Mucosa of rectum (tissue), 2 donors: Measurements from ENCODE around the gene INPP5D.

Experiments
- H3K27ac ChIP-seq, 2 donors: one replicate each; pipeline ENCODE4 v1.7.0; 2013; ENCODE audit warnings: inconsistent platforms in 2 of 2, low read depth in 2 of 2, low read length in 2 of 2
- H3K27me3 ChIP-seq, 2 donors: one replicate each; pipeline ENCODE4 v1.7.0; 2013; ENCODE audit warnings: low read length in 2 of 2; ENCODE audit not compliant: control insufficient read depth in 2 of 2, insufficient read depth in 2 of 2
- H3K36me3 ChIP-seq, 2 donors: one replicate each; pipeline ENCODE4 v1.7.0; 2013; ENCODE audit warnings: low read length in 2 of 2; ENCODE audit not compliant: control insufficient read depth in 2 of 2, insufficient read depth in 2 of 2
- H3K4me1 ChIP-seq, 2 donors: one replicate each; pipeline ENCODE4 v1.7.0; 2013; ENCODE audit warnings: low read length in 2 of 2, mild to moderate bottlenecking in 1 of 2; ENCODE audit not compliant: control insufficient read depth in 2 of 2, insufficient read depth in 2 of 2
- H3K4me3 ChIP-seq, 2 donors: one replicate each; pipeline ENCODE4 v1.7.0; 2013; ENCODE audit warnings: low read length in 2 of 2
- H3K9ac ChIP-seq, 2 donors: one replicate each; pipeline ENCODE4 v1.7.0; 2013; ENCODE audit warnings: low read length in 2 of 2, low read depth in 1 of 2, mild to moderate bottlenecking in 1 of 2
- H3K9me3 ChIP-seq, 2 donors: one replicate each; pipeline ENCODE4 v1.7.0; 2013; ENCODE audit warnings: low read length in 2 of 2; ENCODE audit not compliant: control insufficient read depth in 2 of 2
- donor health status: healthy.
- donor health status: Normal muscosa, but diverticular disease.

The INPP5D gene

GRCh38 chr2:233112329-233112728 is 52.2 kb downstream of the INPP5D start:
- no peaks in the 10 kb centered on the region for H3K9me3 ChIP-seq
- H3K9ac ChIP-seq = no peak overlapping the region
- H3K27ac ChIP-seq = no peak overlapping the region
- H3K4me3 ChIP-seq = no peak overlapping the region
- H3K4me1 ChIP-seq = peaks cover under 1 to 3% of the 10 kb centered on the region in 2 donors
- no peaks in the 10 kb centered on the region for H3K36me3 ChIP-seq
- H3K27me3 ChIP-seq = no peaks in the 10 kb centered on the region

GRCh38 chr2:233112776-233113452 is 52.8 kb downstream of the INPP5D start:
- no peak overlapping the region for H3K9ac ChIP-seq
- peaks cover 0 to 2% of the 10 kb centered on the region in 2 donors for H3K36me3 ChIP-seq
- no peak overlapping the region for H3K27ac ChIP-seq
- H3K9me3 ChIP-seq = no peaks in the 10 kb centered on the region
- no peak overlapping the region for H3K4me3 ChIP-seq
- peaks cover 3 to 7% of the 10 kb centered on the region in 2 donors for H3K4me1 ChIP-seq
- no peaks in the 10 kb centered on the region for H3K27me3 ChIP-seq

GRCh38 chr2:233114421-233114861 is 54.3 kb downstream of the INPP5D start:
- Histone ChIP-seq H3K9ac (no peak overlapping the region), H3K9me3 (no peaks in the 10 kb centered on the region), H3K36me3 (peaks cover 0 to 3% of the 10 kb centered on the region in 2 donors), H3K4me1 (peaks cover 3 to 7% of the 10 kb centered on the region in 2 donors), H3K4me3 (no peak overlapping the region), H3K27me3 (no peaks in the 10 kb centered on the region), H3K27ac (no peak overlapping the region)

GRCh38 chr2:233115121-233115520 is 55.0 kb downstream of the INPP5D start:
- Histone ChIP-seq H3K4me3 (no peak overlapping the region), H3K36me3 (peaks cover 0 to 3% of the 10 kb centered on the region in 2 donors), H3K4me1 (peaks cover 3 to 7% of the 10 kb centered on the region in 2 donors), H3K9ac (no peak overlapping the region), H3K27me3 (no peaks in the 10 kb centered on the region), H3K9me3 (no peaks in the 10 kb centered on the region), H3K27ac (no peak overlapping the region)

GRCh38 chr2:233115741-233116140 is 55.6 kb downstream of the INPP5D start:
- Histone ChIP-seq H3K4me1 (peaks cover 3 to 7% of the 10 kb centered on the region in 2 donors), H3K36me3 (peaks cover 0 to 3% of the 10 kb centered on the region in 2 donors), H3K9me3 (no peaks in the 10 kb centered on the region), H3K27ac (no peak overlapping the region), H3K27me3 (no peaks in the 10 kb centered on the region), H3K4me3 (no peak overlapping the region), H3K9ac (no peak overlapping the region)

- H3K27ac ChIP-seq = no peak overlapping the region
Measured at GRCh38 chr2:233116946-233117345, 56.8 kb downstream of the INPP5D start.

GRCh38 chr2:233117351-233117750 is 57.2 kb downstream of the INPP5D start:
- Histone ChIP-seq H3K4me1 (peaks cover 3 to 7% of the 10 kb centered on the region in 2 donors), H3K36me3 (peaks cover 0 to 3% of the 10 kb centered on the region in 2 donors), H3K27me3 (no peaks in the 10 kb centered on the region), H3K9ac (no peak overlapping the region), H3K27ac (no peak overlapping the region), H3K9me3 (no peaks in the 10 kb centered on the region), H3K4me3 (no peak overlapping the region)

More at GRCh38 chr2:233116946-233117345, 56.8 kb downstream of the INPP5D start:
- Histone ChIP-seq H3K9me3 (no peaks in the 10 kb centered on the region), H3K4me3 (no peak overlapping the region), H3K36me3 (peaks cover 0 to 3% of the 10 kb centered on the region in 2 donors), H3K9ac (no peak overlapping the region), H3K27me3 (no peaks in the 10 kb centered on the region), H3K4me1 (peaks cover 3 to 7% of the 10 kb centered on the region in 2 donors)

GRCh38 chr2:233117811-233118647 is 57.9 kb downstream of the INPP5D start:
- H3K27ac ChIP-seq = no peak overlapping the region
- no peaks in the 10 kb centered on the region for H3K9me3 ChIP-seq
- H3K4me1 ChIP-seq = peaks cover 3 to 6% of the 10 kb centered on the region in 2 donors
- no peak overlapping the region for H3K4me3 ChIP-seq
- no peaks in the 10 kb centered on the region for H3K27me3 ChIP-seq
- H3K36me3 ChIP-seq = peaks cover 0 to 6% of the 10 kb centered on the region in 2 donors
- H3K9ac ChIP-seq = no peak overlapping the region

GRCh38 chr2:233118648-233119000 is 58.5 kb downstream of the INPP5D start:
- Histone ChIP-seq H3K27me3 (no peaks in the 10 kb centered on the region), H3K4me3 (no peak overlapping the region), H3K4me1 (peaks cover 3 to 5% of the 10 kb centered on the region in 2 donors), H3K9ac (no peak overlapping the region), H3K27ac (no peak overlapping the region), H3K36me3 (peaks cover 0 to 6% of the 10 kb centered on the region in 2 donors), H3K9me3 (no peaks in the 10 kb centered on the region)

GRCh38 chr2:233119123-233119522 is 59.0 kb downstream of the INPP5D start:
- Histone ChIP-seq H3K9me3 (no peaks in the 10 kb centered on the region), H3K4me1 (peaks cover 3 to 5% of the 10 kb centered on the region in 2 donors), H3K4me3 (no peak overlapping the region), H3K9ac (no peak overlapping the region), H3K27ac (no peak overlapping the region), H3K27me3 (no peaks in the 10 kb centered on the region), H3K36me3 (peaks cover 0 to 6% of the 10 kb centered on the region in 2 donors)
